Cortex of kidney (tissue), 1 donor: ENCODE measurements around the gene SWT1.

ENCODE experiments used
- DNase-seq: peaks from one replicate; lab custom pipeline; 2025; lab: John Stamatoyannopoulos, UW

The SWT1 gene

GRCh38 chr1:185156854-185157598 lies at the start of gene SWT1, which contains the start of gene TRMT1L:
SWT1 (plus strand) TSS chr1:185157167; CDS start chr1:185160842, 3,675 bp downstream.
TRMT1L (minus strand) TSS chr1:185156953; CDS start chr1:185156712, 241 bp downstream.
- DNase-seq, result peak; percentile 99

- no peak for DNase-seq
These were observed 48.6 kb upstream of the SWT1 start for GRCh38 chr1:185108321-185108720.

GRCh38 chr1:185110145-185110544 lies 46.8 kb upstream of the SWT1 start:
- no peak for DNase-seq

GRCh38 chr1:185111873-185112272 lies 45.1 kb upstream of the SWT1 start:
- no peak for DNase-seq

GRCh38 chr1:185112356-185112755 lies 44.6 kb upstream of the SWT1 start:
- no peak for DNase-seq

GRCh38 chr1:185129708-185130107 lies 27.3 kb upstream of the SWT1 start:
- no peak for DNase-seq

GRCh38 chr1:185132534-185132933 lies 24.4 kb upstream of the SWT1 start:
- no peak for DNase-seq

GRCh38 chr1:185137896-185138545 lies 18.9 kb upstream of the SWT1 start:
- no peak for DNase-seq

- DNase-seq, result no peak
These were observed 17.7 kb upstream of the SWT1 start for GRCh38 chr1:185139246-185139645.

- DNase-seq, result no peak
These were observed 12.7 kb upstream of the SWT1 start for GRCh38 chr1:185144233-185144632.

- DNase-seq, result no peak
These were observed 5.8 kb upstream of the SWT1 start for GRCh38 chr1:185151215-185151614.

GRCh38 chr1:185152187-185152767 lies 4.7 kb upstream of the SWT1 start:
- no peak for DNase-seq

GRCh38 chr1:185154912-185155513 lies 2.0 kb upstream of the SWT1 start:
- DNase-seq, result no peak

GRCh38 chr1:185155600-185156287 lies 1.2 kb upstream of the SWT1 start:
- DNase-seq, result no peak

GRCh38 chr1:185156288-185156853 lies 596 bp upstream of the SWT1 start:
- DNase-seq, result no peak

GRCh38 chr1:185157599-185158412 lies 839 bp downstream of the SWT1 start:
- DNase-seq, result no peak

- DNase-seq, result no peak
These were observed 1.8 kb downstream of the SWT1 start for GRCh38 chr1:185158800-185159199.

GRCh38 chr1:185159966-185160365 lies 3.0 kb downstream of the SWT1 start:
- DNase-seq, result no peak

GRCh38 chr1:185162491-185162890 lies 5.5 kb downstream of the SWT1 start:
- no peak for DNase-seq

GRCh38 chr1:185166106-185166505 lies 9.1 kb downstream of the SWT1 start:
- no peak for DNase-seq

GRCh38 chr1:185170291-185170848 lies 13.4 kb downstream of the SWT1 start:
- no peak for DNase-seq
